GM11168 (cell line): ENCODE data around the gene PPM1H.

ENCODE experiments used
- in situ Hi-C: fragments of 300-500 bp; cut with MboI; formaldehyde crosslinking; loops from one replicate; pipeline ENCODE4 v1.12.0; 2022; ENCODE audit warnings: low sequenced_read_pairs; ENCODE audit not compliant: unreplicated experiment

The PPM1H gene

GRCh38 chr12:62631471-62632410 lies 303.2 kb downstream of the PPM1H start:
- in situ Hi-C loops: no loop called here

GRCh38 chr12:62629971-62630739 lies 304.8 kb downstream of the PPM1H start:
- in situ Hi-C loops: no loop called here

- in situ Hi-C loops: no loop called here
Observed at GRCh38 chr12:62629413-62629812, 305.5 kb downstream of the PPM1H start.

- in situ Hi-C loops: no loop called here
Observed at GRCh38 chr12:62627181-62627580, 307.8 kb downstream of the PPM1H start.

- in situ Hi-C loops: no loop called here
Observed at GRCh38 chr12:62625228-62625627, 309.7 kb downstream of the PPM1H start.

- in situ Hi-C loops: no loop called here
Observed at GRCh38 chr12:62622177-62622576, 312.8 kb downstream of the PPM1H start.

- in situ Hi-C loops: no loop called here
Observed at GRCh38 chr12:62621101-62621638, 313.8 kb downstream of the PPM1H start.

- in situ Hi-C loops: no loop called here
Observed at GRCh38 chr12:62618930-62619329, 316.0 kb downstream of the PPM1H start.

GRCh38 chr12:62618319-62618718 lies 316.6 kb downstream of the PPM1H start:
- in situ Hi-C loops: no loop called here

GRCh38 chr12:62613081-62613480 lies 321.9 kb downstream of the PPM1H start:
- in situ Hi-C loops: no loop called here

- in situ Hi-C loops: no loop called here
Observed at GRCh38 chr12:62606654-62607053, 328.3 kb downstream of the PPM1H start.

GRCh38 chr12:62605981-62606380 lies 329.0 kb downstream of the PPM1H start:
- in situ Hi-C loops: no loop called here

- in situ Hi-C loops: no loop called here
Observed at GRCh38 chr12:62604871-62605270, 330.1 kb downstream of the PPM1H start.

- in situ Hi-C loops: no loop called here
Observed at GRCh38 chr12:62604373-62604772, 330.6 kb downstream of the PPM1H start.

- in situ Hi-C loops: no loop called here
Observed at GRCh38 chr12:62603811-62604098, 331.2 kb downstream of the PPM1H start.

- in situ Hi-C loops: no loop called here
Observed at GRCh38 chr12:62603061-62603810, 331.7 kb downstream of the PPM1H start.

GRCh38 chr12:62602255-62603060 lies 332.5 kb downstream of the PPM1H start:
- in situ Hi-C loops: no loop called here

GRCh38 chr12:62601765-62602164 lies 333.2 kb downstream of the PPM1H start:
- in situ Hi-C loops: no loop called here

GRCh38 chr12:62599854-62600437 lies 335.0 kb downstream of the PPM1H start:
- in situ Hi-C loops: no loop called here
